Measurements from ENCODE around the gene PRRX1.

The PRRX1 gene

DNA sequence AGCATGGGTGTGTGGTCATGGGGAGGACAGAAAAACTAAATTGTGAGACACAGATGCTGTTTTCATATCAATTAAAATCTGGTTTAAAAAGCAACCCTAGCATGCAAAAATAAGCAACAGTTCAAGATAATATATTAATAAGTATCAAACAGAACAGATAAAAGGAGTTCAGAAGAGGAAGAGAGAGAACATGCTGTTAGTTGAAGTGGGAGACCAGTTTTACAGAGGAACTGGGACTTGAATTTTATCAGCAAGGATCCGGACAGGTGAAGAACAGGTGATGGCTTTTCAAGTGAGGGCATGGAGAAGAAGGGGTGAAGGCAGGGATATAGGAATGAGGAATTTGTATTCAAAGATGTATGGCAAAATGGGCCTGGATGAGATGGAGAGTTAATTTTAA is 75.9 kb downstream of the PRRX1 start:
- Histone ChIP-seq H3K27ac (no peak overlapping the region), H3K4me3 (no peak overlapping the region)

DNA sequence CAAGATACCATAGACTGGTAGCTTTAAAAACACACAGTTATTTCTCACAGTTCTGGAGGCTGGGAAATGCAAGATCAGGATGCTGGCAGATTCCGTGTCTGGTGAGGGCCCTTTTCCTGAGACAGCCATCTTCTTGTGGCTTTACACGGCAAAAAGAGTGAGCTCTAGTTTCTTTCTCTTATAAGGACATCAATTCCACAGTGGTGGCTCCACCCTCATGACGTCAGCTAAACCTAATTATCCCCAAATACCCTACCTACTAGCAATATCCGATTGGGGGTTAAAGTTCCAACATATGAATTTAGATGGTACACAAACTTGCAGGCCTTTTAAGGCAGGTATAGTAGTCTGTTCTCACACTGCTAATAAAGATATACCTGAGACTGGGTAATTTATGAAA is 77.7 kb downstream of the PRRX1 start:
- H3K4me3 ChIP-seq, result no peak overlapping the region

DNA sequence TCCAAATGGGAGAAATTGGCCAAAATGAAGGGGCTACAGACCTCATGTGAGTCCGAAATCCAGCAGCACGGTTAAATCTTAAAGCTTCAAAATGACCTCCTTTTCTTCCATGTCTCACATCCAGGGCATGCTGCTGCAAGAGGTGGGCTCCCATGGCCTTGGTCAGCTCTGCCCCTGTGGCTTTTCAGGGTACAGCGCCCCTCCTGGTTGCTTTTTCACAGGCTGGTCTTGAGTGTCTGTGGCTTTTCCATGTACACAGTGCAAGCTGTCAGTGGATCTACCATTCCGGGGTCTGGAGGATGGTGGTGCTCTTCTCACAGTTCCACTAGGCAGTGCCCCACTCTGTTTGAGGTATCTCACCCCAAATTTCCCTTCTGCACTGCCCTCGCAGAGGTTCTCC is 78.7 kb downstream of the PRRX1 start:
- H3K4me3 ChIP-seq, result no peak overlapping the region
- H3K27ac ChIP-seq, result no peak overlapping the region

More for the DNA sequence above, 77.7 kb downstream of the PRRX1 start:
- H3K27ac ChIP-seq, result no peak overlapping the region

DNA sequence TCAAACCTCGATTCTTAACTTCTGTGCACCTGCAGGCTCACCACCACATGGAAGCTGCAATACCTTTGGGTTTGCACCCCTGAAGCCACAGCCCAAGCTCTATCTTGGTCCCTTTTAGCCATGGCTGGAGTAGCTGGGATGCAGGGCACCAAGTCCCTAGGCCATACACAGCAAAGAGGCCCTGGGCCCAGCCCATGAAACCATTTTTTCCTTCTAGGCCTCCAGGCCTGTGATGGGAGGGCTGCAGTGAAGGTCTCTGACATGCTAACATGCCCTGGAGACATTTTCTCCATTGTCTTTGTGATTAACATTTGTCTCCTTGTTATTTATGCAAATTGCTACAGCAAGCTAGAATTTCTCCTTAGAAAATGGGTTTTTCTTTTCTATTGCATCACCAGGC is 79.2 kb downstream of the PRRX1 start:
- H3K4me3 ChIP-seq, result no peak overlapping the region
- H3K27ac ChIP-seq, result no peak overlapping the region

DNA sequence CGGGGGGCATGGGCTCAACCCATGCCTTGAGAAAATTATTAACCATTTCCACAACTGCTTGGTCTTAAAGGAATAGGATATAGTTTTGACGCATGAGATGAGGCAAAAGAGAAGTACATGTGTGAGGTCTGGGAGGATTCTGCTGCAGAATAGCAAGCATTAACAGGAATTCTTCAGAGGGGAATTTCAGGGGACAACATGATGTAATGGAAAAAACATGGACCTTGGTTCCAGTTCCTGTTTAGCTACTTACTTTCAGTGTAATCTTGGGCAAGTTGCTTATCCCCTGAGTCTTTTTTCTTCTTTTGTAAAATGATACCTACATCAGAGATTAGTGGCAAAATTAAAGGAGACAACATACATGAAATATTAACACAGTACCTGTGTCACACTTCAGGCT is 85.6 kb downstream of the PRRX1 start:
- no peak overlapping the region for H3K4me3 ChIP-seq

DNA sequence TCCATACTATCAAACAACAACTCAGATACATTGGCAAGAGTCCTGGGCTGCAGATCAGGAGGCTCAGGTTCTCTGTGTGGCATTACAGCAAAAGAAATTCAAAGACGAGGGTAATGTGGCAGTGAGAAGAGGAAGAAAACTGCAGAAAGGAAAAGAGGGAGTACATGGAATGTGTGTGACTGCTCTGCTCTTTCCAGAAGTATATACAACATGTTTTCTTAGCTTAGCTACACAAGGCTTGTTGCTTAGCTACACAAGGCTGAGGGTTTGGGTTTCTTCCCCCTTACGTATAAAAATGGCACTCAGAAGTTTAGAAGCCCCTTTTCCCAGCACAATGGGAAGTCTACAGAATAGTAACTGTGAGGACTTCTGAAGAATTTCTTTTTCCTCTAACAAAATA is 86.0 kb downstream of the PRRX1 start:
- Histone ChIP-seq H3K4me3 (no peak overlapping the region), H3K27ac (no peak overlapping the region)

More for the DNA sequence above, 85.6 kb downstream of the PRRX1 start:
- H3K27ac ChIP-seq, result no peak overlapping the region

DNA sequence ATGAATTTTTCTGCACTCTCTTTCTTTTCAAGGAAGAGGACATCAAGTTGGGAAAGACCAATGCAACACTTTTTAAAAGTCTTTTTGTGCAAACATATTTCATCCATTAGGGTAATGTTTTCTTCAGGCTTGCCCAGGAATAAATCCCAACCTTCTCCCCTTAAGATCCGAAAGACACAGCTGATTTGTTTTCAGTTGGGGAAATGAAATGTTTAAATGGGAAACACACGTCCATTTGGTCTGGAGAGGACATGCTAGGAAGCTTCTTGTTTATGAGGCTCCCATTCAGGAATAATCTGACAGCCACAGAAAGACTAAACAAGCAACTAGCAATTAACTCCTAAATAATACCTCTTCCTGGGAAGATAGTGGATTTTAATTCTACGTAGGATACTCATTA is 91.9 kb downstream of the PRRX1 start:
- no peak overlapping the region for H3K4me3 ChIP-seq
- no peak overlapping the region for H3K27ac ChIP-seq

DNA sequence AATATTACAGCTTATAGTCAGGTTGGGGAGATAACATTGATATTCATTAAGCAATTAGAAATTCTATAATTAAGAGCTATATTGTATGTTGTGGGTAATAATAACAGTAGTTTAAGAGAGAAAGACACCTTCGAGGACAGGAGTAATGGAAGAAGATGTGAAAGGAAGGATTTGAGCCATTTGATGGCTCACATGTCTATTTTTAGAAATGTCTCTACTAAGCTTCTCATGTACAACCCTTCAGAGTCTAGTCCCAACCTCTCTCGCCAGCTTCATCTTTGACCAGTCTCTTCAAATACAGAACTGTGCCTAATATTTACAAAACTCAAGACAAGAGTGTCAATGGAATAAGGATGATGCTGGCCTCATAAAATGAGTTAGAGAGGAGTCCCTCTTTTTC is 95.1 kb downstream of the PRRX1 start:
- H3K4me3 ChIP-seq, result no peak overlapping the region

DNA sequence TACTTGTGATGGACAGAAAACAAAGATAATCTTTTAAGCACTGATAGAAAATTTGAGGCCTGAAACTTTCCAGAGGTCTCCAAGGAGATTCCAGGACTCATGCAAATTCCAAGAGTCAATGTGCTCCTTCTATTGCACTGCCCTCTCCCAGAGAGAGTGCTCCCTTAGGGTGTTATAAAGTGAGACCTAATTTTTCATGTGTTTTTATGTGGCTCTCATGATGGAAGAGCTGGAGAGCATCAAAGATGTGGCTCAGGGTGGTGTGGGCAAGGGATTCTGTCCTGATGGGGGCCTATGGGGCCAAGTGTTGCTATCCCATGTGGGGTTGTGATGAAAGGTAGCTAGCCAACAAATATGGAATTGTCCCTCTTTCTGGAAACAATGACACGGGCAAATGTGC is 101.3 kb downstream of the PRRX1 start:
- Histone ChIP-seq H3K27ac (no peak overlapping the region), H3K4me3 (no peak overlapping the region)

More for the DNA sequence above, 95.1 kb downstream of the PRRX1 start:
- H3K27ac ChIP-seq, result no peak overlapping the region

DNA sequence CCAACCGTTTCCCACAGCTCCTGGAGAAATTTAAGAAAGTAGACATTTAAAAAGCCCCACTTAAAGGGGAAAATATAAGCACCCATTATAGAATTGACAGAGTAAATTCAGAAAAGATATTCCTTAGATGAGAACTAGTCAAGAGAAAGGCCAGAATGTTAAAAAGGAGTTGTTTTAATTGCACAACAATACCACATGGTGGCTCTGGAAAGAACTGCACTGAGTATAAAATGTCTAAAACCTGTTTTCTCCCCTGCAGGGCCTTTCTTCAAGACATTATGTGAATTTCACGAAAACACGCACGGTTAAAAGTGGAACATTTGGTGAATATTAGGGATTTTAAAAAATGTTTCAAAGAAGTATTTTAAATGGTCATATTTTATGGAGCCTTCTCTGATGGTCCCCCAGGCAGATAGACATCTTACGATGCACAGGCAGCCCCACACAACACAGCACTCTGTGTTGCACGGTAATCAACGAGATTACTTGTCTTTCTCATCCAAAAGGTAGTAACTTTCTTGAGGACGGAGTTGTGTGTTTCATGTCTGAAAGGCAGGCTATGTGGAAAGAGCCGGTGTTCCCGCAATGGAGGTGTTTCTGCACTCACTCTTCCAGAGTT is 101.9 kb downstream of the PRRX1 start:
- no peak overlapping the region for H3K27ac ChIP-seq
- no peak overlapping the region for H3K4me3 ChIP-seq

DNA sequence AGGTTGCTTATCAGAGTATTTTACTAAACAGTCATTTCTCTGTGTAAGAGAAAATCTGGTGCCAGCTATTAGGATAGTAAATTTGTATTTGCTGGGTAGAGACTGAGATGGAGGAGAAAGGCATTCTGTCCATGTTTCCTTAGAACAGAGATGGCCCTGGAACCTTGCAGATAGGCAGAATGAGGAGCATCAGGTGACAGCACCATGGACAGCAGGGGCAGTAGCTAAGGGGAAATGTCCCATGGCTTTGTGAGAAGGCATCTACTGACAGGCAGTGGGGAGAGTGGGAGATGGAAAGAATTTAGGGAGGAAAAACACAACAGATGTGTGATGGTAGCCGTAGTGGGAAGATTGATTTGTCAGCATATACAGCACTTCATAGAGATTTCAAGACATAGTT is 105.0 kb downstream of the PRRX1 start:
- H3K27ac ChIP-seq, result no peak overlapping the region
- H3K4me3 ChIP-seq, result no peak overlapping the region

DNA sequence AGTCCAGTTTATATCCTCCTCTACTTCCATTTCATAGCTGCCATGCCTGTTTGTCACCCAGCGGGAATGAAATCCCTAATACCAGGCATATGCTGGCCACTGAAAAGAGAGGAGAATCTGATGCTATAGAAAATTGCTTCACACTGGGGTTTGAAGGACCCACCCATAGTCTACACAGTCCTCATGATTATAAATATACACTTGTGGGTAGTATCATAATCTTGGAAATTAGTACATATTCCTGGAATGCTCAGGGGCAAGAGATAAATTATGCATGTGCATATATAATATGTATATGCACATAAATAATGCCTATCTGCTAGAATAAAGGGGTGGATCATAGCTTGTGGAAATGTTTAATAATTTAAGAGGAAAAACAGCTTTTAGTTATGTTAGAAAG is 105.8 kb downstream of the PRRX1 start:
- no peak overlapping the region for H3K27ac ChIP-seq
- H3K4me3 ChIP-seq, result no peak overlapping the region

DNA sequence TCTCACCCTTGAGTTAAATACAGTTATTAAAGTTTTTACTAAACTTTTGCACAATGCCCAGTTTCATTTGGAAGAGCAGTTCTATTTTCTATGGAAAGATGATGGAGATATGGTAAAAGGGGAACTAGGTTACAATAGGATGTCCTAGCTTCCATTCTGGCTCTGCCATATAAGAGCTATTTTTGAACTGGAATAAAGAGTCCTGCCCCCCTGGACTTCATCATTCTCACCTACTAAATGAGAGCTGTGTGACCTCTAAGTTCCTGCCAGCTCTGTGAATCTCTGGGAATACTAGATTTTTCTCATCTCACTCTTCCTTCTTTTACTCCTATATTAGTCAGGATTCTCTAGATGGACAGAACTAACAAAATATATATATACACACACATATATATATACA is 106.3 kb downstream of the PRRX1 start:
- no peak overlapping the region for H3K27ac ChIP-seq

DNA sequence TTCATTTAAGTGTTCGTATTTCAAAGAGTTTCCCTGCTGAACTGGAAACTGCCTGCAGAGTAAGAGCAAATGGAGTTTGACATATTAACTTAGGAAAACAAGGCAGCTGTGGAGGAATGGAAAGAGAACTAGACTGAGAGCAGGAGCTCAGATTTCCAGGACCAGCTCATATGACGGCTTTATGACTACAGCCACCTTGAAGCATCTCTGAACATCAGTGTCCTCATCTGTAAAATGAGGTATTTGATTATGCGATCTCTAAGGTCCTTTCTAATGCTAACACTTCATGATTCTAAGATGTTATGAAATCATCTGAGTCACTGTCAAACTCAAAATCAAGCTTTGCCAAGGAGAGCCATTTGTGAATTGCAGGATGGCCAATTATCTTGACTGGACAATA is 112.3 kb downstream of the PRRX1 start:
- H3K27ac ChIP-seq, result no peak overlapping the region
- H3K4me3 ChIP-seq, result no peak overlapping the region

More for the DNA sequence above, 106.3 kb downstream of the PRRX1 start:
- no peak overlapping the region for H3K4me3 ChIP-seq

DNA sequence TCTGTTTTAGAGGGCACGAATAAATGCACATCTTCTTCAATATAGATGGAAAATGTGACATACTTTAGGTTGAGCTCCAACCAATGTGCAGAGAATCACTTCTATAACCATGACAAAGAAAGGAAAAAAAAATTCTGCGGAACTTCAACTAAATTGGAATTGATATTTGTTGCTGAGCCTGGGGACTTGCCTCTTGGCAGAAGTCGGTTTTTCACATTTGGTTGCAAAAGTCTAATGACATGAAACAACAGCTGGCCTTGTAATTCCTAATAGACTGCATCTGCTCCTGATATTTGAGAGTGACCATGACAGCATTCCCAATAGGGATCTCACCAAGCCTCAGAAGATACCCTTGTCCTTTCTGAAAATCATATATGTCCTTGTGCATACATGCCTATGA is 112.8 kb downstream of the PRRX1 start:
- H3K4me3 ChIP-seq, result no peak overlapping the region

More for the DNA sequence above, 112.8 kb downstream of the PRRX1 start:
- H3K27ac ChIP-seq, result no peak overlapping the region

All from skin epidermis (tissue), 12 donors.